SKM-1 treated with dmso at 0.1 percent for 144 hours (cell line): Measurements from ENCODE around the gene TMEM219.
A peak's percentile ranks its signal among the peaks of the same experiment; 100 is the strongest.
"Not testable (repeated sequence)": the region's sequence is repeated elsewhere in the genome, so short reads cannot be mapped to it uniquely, and the experiment has no call there.

Source experiments
- DNase-seq: peaks from one replicate; lab custom pipeline; 2025; ENCODE audit not compliant: unreplicated experiment; lab: John Stamatoyannopoulos, UW

The TMEM219 gene, protein sequence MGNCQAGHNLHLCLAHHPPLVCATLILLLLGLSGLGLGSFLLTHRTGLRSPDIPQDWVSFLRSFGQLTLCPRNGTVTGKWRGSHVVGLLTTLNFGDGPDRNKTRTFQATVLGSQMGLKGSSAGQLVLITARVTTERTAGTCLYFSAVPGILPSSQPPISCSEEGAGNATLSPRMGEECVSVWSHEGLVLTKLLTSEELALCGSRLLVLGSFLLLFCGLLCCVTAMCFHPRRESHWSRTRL

DNA sequence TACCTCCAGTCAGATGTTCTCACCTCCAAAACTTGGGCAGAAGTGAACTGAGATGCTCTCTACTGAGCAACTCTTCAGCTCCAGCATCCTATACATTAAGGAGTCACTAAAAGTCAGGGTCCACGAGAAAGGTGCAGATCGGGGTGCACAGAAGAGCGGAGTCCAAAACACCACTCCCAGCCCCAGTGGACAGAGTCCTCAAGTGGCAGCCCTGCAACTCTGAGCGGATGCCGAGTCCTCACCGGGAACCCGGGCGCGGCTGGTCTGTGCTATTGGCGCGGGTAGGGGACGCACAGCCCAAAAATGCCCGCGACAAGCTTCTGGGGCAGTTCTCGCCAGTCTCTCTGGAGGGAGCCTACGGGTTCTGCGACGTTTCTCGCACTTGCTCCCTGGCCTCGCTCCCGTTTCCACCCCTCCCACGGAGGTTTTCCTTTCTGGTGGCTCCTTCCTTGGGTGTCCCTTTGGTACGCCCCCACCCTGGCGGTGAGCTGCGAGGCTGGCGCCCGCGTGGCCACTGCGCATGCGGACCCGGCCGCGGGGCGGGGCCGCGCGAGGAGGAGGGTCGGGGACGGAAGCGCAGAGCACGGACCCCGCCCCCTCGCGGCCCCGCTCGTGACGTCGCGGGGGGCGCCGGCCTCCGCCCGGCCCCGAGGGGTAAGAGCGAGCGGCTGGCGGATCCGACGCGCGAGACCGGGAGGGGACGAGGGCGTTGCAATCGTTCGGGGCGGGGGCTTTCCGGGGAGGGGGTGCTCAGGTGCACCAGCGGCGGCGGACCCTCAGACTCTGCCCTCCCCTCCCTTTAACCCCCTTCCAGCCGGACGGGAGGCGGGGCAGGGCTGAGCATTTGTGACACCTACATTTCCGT, at the start of gene TMEM219:
Gene TMEM219, plus strand, starts transcription at position 601 of the 865 bp plus-strand sequence. CDS start 1,065 bp downstream, outside the sequence.
- DNase-seq = peak; percentile 82

DNA sequence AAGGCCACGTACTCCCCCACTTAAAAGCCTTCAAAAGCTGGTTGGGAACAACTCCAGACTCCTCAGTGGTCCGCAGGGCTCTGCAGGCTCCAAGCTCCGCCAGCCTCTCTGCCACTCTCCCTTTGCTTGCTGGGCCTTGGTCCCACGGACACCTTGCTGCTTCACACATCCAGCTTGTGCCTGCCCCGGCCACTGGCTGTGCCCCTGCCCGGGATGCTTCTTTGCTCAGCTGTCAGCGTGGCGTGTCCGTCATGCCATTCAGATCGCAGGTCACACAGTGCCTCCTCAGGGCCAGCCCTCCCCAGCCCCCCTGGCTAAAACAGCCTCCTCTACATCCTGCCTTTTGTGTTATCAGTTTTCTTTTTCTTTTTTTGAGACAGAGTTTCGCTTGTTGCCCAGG, 49.8 kb upstream of the TMEM219 start:
- no peak for DNase-seq

DNA sequence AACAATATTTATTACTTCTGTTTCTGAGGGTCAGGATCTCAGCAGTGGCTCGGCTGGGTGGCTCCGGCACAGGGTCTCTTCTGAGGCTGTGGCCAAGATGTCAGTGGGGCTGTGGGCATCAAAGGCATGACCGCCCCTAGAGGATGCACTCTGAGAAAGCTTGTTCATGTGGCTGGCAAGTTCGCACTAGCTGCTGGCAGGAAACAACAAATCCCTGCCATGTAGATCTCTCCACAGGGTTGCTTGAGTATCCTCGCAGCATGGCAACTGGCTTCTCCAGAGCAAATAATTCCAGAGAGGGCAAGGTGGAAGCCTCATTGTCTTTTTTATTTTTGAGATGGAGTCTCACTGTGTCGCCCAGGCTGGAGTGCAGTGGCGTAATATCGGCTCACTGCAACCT, 48.4 kb upstream of the TMEM219 start:
- no peak for DNase-seq

DNA sequence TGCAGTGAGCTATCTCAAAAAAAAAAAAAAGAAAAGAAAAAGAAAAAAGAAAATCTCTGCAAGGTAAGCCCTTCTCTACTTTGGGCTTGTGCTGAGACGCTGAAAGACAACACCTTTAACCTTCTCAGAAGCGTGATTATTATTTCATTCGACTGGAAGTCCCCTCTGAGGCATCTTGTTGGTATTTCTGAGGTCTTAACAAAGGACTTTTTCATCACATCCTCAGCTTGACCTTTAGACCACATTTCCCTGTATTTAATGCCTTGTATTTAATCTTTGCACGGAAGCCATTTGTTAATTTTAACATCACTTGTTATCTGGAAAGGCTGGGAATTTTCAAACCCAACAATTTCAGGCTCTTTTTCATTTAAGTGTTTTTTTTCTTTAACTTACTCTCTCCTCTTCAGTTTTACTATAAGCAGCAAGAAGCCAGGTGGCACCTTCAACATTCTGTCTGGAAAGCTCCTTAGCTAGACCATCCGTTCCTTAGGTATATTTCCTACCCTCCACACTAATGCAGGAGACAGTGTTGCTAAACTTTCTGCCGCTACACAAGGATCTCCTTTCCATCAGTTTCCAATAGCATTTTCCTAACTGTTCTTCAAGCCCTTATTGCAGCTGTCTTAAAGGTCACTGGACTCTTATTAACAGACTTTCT, 46.2 kb upstream of the TMEM219 start:
- DNase-seq = no peak

DNA sequence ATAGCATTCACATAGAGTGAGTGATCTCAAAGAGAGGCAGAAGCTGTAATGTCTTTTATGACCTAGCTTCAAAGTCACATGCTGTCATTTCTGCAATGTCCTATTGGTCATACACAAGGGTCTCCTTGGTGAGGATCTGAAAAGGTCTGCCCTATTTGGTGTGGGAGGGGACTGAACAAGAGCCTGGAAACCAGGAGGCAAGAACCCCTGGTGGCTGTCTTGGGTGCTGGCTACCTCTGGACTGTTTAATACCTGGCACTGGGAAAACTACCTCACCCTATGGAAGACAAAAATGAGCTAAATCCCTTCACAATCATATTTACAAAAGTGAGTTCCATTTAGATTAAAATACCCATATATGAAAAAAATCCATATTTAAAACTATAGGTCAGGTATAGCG, 44.9 kb upstream of the TMEM219 start:
- no peak for DNase-seq

DNA sequence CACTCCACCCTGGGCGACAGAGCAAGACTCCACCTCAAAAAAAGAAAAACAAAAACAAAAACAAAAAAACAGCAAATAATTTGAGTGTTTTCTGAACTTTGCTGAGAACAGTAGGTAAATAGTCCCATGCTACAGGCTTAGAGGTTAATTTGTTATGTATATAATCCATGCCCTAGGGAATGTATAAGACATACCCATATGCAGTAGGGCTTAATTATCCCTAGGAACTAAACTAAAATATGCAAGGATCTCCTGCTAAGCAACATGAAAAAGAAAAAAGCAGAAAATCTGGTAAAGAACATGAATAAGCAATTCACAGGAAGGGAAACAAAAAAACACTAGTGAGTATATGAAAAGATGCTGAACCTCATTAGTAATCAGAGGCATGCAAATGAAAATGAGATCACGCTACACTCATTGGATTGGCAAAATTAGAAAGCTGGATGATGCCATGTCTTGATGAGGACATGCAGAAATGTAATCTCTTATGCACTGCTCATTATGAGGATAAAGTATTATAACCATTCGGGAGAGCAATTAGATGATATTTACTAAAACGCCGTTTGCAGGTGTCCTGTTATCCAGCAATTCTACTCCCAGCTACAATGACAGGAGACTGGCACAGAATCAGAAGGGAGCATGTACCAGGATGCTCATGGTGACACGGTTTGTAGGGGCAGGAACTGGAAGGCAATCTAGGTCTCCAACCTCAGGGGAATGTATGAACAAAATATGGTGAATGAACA, 41.4 kb upstream of the TMEM219 start:
- no peak for DNase-seq

DNA sequence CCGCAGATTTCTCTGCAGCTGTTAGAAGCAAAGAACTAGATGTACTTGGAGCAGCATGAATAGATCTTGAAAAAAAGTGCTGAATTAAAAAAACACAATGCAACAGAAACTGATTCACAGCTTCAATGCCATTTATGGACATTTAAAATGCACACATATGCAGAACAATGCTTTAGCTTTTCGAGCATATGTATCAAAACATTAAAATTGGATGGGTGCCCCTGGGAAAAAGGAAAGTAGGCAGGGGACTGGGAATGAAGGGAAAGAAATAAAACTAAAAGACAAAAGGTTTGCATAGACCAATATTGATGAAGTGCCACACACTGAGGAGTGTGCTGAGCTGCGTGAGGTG, 40.9 kb upstream of the TMEM219 start:
- no peak for DNase-seq

DNA sequence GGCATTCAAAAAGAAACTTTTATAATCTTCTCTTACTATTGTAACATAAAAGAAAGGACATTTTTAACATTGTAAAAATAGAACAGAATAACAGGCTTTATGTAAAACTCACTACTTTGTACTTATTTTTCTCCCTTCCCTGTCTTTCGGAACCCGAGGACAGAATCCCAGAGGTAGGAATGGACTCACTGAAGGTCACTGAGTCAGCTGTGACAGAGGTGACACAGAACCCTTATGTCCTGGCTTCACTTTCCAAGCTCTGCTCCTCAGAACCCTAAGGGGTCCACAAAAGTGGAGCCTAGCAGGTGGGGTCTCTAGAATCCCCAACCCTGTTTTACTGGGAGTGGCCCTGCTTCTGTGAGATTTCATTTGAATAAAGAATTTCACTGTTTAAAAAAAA, 39.6 kb upstream of the TMEM219 start:
- no peak for DNase-seq

DNA sequence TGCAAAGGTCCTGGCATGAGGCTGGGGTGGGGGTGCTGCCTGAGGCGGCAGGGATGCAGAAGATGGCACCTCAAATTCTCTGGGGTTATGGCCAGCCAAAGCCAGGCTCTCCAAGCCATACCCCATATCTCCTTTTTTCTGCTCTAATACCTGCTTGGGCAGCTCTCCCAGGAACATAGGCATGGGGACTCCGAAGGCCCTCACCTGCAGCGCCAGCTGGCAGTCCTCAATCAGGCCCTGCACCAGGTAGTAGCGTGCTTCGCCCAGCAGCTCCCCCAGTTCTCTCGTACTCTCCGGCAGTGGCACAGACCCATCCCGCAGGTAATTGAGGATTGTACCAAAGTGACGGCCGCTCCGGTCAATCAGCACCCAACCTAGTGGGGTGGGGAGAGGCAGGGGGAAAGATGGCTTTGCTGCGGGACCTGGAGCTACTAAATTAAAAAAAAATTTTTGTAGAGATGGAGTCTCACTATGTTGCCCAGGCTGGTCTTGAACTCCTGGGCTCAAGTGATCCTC, 38.8 kb upstream of the TMEM219 start:
- no peak for DNase-seq

DNA sequence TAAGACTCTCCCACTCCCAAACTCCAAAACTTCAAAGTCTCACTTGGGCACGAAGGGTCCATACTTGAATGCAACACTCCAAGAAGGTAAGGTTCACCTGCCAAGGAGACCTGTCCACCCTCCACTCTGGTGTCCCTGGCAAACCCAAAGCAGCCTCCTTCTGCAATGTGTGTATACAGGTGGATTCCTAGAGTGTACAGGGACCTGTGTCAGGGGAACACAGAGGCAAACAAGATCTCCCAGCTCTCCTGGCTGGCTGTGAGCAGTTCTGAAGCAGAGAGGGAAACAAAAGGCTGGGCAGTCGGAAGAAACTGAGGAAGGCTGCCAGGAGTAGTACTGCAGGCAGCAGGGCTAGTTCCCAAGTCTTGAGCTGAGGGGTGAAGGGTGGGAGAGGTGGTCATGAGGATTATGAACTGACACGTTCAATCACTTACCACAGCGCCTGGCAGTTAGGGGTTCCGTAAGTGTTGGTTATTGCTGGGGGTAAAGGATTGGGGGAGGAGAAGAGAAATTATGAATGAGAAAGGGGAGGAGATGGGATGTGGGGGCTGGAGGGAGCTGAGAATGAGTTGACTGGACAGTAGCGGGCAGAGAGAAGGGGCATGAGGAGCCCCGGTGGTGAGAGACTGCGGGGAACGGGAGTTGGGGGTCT, 36.6 kb upstream of the TMEM219 start:
- DNase-seq = no peak

DNA sequence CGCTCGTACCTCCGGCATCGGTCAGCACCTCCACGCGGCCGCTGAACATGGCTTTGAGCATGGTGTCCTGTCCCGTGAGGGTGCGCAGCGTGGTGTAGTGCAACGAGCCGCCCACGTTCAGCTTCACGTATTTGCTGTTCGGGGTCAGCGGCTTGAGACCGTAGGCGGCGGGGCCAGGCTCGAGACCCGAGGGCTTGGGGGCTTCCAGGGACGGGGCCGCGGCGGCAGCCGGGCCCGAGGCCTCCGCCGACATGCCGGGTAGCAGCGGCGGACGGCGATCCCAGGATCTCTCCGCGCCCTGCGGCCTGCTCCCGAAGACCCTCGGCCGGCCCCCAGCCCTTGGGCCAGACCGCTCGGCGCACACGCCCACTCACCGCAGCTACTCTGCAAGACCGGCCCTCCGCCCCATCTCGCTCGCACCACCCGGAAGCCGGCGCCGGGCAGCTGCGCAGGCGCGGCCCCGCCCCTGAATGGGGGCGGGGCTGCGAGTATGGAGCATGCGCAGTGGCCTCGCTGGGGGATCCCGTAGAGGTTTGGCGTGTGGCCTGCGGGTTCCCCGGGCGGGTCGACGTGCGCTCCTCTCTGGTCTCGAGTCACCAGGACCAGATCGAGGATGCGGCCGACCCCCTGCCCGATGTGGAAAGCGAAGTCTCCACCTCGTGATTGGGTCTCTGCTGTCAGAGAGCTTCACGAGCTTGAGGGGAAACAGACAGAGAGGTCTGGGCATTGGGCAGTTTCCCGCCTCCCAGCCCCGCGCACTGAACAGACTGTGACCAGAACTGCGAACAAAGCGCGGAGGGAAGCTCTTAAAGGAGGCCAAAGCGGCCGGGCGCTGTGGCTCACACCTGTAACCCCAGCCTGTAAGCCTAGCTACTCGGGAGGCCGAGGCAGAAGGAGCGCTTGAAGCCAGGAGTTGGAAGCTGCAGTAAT, 35.8 kb upstream of the TMEM219 start, which contains the start of gene KCTD13:
Gene KCTD13, minus strand, starts transcription at position 446 of the 930 bp plus-strand sequence. Its CDS starts 193 bp downstream, at position 253.
- DNase-seq = peak; percentile 68

DNA sequence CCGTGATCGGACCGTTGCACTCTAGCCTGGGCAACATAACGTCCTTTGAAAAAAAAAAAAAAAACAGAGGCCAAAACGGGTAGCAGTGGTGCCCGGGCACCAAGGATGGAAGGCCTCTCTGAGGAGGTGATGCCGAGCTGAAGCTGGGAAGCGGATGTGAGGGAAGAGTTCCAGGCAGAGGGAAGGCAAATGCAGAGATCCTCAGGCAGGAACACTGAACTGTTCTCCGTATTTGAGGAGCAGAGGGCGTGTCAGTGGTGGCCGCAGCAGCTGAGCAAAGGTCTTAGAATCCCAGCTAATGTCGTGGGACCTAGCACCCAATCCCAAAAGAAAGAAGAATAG, 35.2 kb upstream of the TMEM219 start:
- DNase-seq = no peak

DNA sequence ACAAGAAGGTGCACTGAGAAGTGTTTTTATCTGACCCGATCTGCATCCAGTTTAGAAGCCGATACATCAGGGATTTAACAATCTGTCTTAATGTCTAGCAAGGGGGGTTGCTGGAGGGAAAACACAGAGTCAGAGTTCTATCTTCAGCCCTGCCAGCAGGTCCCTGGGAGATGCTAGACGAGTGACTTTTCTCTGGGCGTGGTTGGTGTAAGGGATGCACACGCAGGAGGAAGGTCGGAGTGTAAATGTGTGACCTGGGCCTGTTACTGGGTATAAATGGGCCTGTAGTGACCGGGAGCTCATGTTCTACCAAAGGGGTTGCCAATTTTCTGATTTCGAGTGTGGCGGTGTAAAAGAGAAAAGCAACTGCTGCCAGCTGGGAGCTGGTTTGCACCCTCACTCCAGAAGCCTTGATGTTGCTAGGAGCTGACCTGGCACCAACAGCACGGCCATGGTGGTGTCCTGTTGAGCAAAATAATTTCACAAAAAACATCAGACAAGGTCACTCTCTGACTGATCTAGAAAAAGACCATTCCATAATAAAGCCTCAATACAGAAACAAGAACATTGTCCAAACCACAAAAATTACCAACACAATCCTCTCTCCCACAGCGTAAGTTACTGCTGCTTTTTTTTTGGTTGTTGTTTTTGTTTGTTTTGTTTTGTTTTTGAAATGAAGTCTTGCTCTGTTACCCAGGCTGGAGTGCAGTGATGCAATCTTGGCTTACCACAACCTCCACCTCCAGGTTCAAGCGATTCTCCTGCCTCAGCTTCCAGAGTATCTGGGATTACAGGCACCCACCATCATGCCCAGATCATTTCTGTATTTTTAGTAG, 34.6 kb upstream of the TMEM219 start:
- no peak for DNase-seq

DNA sequence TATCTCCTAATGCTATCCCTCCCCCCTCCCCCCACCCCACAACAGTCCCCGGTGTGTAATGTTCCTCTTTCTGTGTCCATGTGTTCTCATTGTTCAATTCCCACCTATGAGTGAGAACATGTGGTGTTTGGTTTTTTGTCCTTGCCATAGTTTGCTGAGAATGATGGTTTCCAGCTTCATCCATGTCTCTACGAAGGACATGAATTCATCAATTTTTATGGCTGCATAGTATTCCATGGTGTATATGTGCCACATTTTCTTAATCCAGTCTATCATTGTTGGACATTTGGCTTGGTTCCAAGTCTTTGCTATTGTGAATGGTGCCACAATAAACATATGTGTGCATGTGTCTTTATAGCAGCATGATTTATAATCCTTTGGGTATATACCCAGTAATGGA, 30.1 kb upstream of the TMEM219 start:
- DNase-seq = not testable (repeated sequence)

DNA sequence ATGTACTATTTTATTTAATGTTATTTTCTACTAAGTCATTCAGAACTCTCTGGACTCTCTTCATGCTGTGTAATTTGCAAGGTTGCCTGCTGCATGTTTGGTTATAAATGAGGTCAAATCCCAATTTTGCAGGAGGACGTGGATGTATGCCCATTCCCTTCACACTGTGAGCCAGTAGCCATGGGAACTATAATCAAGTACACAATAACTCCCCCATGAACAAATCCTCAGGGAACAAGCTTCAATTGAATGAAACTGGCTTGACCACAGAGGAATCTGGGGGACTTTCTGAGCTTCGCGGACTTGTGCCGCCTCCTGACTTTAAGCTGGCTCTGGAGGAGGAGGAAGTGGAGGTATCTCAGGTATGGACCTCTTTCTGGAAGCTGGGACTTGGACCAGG, 21.2 kb upstream of the TMEM219 start:
- no peak for DNase-seq

DNA sequence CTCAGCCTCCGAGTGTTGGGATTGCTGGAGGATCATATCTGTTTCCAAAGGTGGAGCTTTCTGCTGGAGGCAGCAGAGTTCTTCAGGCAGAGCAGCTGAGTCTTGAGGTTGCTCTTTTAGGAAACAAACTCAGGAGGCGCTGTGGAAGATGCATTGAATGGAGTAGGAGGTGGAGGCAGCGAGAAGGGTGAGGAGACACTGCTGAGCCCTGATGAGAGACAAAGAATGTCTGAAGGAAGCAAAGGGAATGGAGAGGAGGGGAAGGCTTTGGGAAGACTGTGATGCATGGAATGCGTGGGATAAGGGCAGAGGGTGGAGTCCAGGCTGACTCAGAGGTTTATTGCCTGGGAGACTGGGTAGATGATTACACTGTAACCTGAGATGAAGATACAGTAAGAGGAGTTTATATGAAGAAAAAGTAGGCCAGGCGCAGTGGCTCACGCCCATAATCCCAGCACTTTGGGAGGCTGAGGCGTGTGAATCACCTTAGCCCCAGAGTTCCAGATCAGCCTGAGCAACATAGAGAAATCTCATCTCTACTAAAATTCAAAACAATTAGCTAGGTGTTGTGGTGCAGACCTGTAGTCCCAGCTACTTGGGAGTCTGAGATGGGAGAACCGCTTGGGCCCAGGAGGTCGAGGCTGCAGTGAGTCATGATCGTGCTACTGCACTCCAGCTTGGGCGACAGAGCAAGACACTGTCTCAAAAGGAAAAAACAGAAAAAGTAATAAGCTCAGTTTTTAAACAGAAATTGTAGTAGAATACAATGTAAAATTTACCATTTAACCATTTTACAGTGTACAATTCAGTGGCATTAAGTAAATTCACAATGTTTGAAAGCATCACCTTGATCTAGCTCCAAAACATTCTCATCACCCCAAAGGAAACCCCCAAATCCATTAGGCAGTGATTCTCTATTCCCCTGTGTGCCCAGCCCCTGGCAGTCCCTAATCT, 17.8 kb upstream of the TMEM219 start:
- no peak for DNase-seq

DNA sequence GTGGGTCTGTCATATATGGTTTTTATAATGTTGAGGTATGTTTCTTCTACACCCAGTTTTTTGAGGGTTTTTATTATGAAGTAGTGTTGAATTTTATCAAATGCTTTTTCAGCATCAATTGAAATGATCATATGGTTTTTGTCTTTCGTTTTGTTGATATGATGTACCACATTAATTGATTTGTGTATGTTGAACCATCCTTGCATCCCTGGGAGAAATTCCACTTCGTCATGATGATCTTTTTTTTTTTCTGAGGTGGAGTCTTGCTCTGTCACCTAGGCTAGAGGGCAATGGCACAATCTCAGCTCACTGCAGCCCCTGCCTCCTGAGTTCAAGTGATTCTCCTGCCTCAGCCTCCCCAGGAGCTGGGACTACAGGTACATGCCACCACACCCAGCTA, 14.0 kb upstream of the TMEM219 start:
- DNase-seq = no peak
